GM12892 (cell line): Measurements from ENCODE around the gene NFE2L3.

Experiments
- POLR2A ChIP-seq: IDR thresholded peaks from 2 replicates; pipeline ENCODE4 v1.6.1; 2011; ENCODE audit warnings: low read depth, low read length, control low read depth
- POLR2AphosphoS5 ChIP-seq: IDR thresholded peaks from 2 replicates; pipeline ENCODE4 v1.6.1; 2011; ENCODE audit warnings: low read depth, low read length, control low read depth
- TAF1 ChIP-seq: IDR thresholded peaks from 2 replicates; pipeline ENCODE4 v1.6.1; 2011; ENCODE audit warnings: low read depth, mild to moderate bottlenecking, control low read depth, low read length, borderline replicate concordance

DNA sequence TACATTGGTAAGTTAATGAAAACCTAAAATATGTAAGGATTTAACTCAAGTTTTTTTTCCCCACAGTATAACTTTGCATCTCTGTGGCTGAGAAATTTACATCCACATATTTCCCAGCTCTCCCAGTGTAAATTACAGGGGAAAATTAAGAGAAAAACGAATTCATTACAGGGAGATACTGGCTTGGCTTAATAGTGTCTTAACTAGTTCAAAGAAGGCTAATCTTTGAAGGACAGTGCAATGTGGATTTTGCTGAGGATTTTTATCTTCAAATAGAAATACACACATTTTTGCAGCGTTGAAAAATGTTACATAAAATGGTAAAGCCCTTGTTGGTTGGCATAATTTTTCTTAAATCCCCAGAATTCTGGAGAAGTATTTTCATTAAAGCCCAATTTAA lies 51.0 kb downstream of the NFE2L3 start:
- no peak for TF ChIP-seq TAF1
- TF ChIP-seq POLR2A = no peak
- no peak for TF ChIP-seq POLR2AphosphoS5
